GM19397 (cell line): Measurements from ENCODE around the gene GPC1.

ENCODE experiments used
- ATAC-seq: cut with Tn5 transposase; IDR thresholded peaks from one replicate; pipeline ENCODE4 v1.9.1; 2021; ENCODE audit warnings: mild to moderate bottlenecking, moderate library complexity; ENCODE audit not compliant: unreplicated experiment

GPC1 gene

GRCh38 chr2:240429872-240430491 lies 5.5 kb upstream of the GPC1 start:
- ATAC-seq = no peak

- ATAC-seq = no peak
Measured at GRCh38 chr2:240430595-240430994, 4.9 kb upstream of the GPC1 start.

- no peak for ATAC-seq
Measured at GRCh38 chr2:240431271-240431660, 4.2 kb upstream of the GPC1 start.

GRCh38 chr2:240431661-240432424 lies 3.6 kb upstream of the GPC1 start:
- ATAC-seq = no peak

GRCh38 chr2:240432430-240432819 lies 3.0 kb upstream of the GPC1 start:
- ATAC-seq = no peak

GRCh38 chr2:240432820-240433801 lies 2.4 kb upstream of the GPC1 start:
- ATAC-seq = no peak

GRCh38 chr2:240433973-240434727 lies 1.3 kb upstream of the GPC1 start:
- no peak for ATAC-seq

GRCh38 chr2:240434728-240435456 lies 571 bp upstream of the GPC1 start:
- ATAC-seq = peak; percentile 53

GRCh38 chr2:240435948-240436682 lies 652 bp downstream of the GPC1 start:
- ATAC-seq = peak; percentile 10

GRCh38 chr2:240436683-240437550 lies 1.5 kb downstream of the GPC1 start:
- no peak for ATAC-seq

GRCh38 chr2:240437551-240437860 lies 2.0 kb downstream of the GPC1 start:
- no peak for ATAC-seq

- ATAC-seq = no peak
Measured at GRCh38 chr2:240437861-240438809, 2.7 kb downstream of the GPC1 start.

GRCh38 chr2:240438810-240439697 lies 3.6 kb downstream of the GPC1 start:
- ATAC-seq = no peak

GRCh38 chr2:240439698-240440151 lies 4.3 kb downstream of the GPC1 start:
- ATAC-seq = no peak

GRCh38 chr2:240440251-240440650 lies 4.8 kb downstream of the GPC1 start:
- no peak for ATAC-seq

- ATAC-seq = no peak
Measured at GRCh38 chr2:240440704-240441320, 5.3 kb downstream of the GPC1 start.
